Measurements from ENCODE around the gene KRTAP22-2. TPM values are rescaled to one million over a fixed set of nuclear protein-coding genes. Genes with fewer than 3 reads are reported as not detected.

KRTAP22-2 gene
- total RNA-seq, 4 donors from 2014 or later, result not detected

DNA sequence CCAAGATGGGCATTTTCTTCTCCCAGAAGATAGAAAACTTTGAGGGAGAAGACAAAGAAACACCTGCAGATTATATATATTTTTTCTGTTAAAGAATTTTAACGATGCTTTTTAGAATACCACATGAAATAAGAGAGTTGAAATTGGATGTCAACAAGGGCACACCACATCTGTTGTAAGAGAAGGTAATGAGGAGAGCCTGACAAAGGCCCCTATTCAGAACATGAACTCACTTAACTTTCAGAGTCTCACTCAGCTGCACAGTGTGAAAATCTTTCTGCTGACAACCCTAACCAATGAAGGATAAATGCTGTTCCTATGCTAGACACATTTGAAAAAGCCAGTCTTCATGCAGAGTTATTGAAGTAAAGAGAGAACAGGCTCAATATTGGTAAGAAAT lies 7.3 kb downstream of the KRTAP22-2 start:
- no peaks in the 10 kb centered on the region for H3K27me3 ChIP-seq
- intact Hi-C loops (cut with DNase I; ENCODE audit: low total_unique reads) (no loop called here), in situ Hi-C loops (cut with MboI; ENCODE audit: low pct_ligation_motif_present in 1 of 4, low pct_unique_long_range_greater_than_20kb in 1 of 4, low sequenced_read_pairs in 3 of 4) (no loop called here)
- H3K27ac ChIP-seq, result no peak overlapping the region
- WGBS, 2 donors (ENCODE audit: low coverage in 1 of 2), result 54 to 67% methylated on average over 1 of the region's 1 CpG
- H3K36me3 ChIP-seq, result no peaks in the 10 kb centered on the region
- H3K4me1 ChIP-seq, result no peaks in the 10 kb centered on the region
- no peaks in the 10 kb centered on the region for H3K9me3 ChIP-seq
- no peak for TF ChIP-seq POLR2A (IDR thresholded peaks at IDR 0.05)
- no peak for TF ChIP-seq EP300 (IDR thresholded peaks at IDR 0.05; ENCODE audit: low read depth)
- TF ChIP-seq, protein P1, sequence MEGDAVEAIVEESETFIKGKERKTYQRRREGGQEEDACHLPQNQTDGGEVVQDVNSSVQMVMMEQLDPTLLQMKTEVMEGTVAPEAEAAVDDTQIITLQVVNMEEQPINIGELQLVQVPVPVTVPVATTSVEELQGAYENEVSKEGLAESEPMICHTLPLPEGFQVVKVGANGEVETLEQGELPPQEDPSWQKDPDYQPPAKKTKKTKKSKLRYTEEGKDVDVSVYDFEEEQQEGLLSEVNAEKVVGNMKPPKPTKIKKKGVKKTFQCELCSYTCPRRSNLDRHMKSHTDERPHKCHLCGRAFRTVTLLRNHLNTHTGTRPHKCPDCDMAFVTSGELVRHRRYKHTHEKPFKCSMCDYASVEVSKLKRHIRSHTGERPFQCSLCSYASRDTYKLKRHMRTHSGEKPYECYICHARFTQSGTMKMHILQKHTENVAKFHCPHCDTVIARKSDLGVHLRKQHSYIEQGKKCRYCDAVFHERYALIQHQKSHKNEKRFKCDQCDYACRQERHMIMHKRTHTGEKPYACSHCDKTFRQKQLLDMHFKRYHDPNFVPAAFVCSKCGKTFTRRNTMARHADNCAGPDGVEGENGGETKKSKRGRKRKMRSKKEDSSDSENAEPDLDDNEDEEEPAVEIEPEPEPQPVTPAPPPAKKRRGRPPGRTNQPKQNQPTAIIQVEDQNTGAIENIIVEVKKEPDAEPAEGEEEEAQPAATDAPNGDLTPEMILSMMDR (IDR thresholded peaks at IDR 0.05), result no peak
- no peak for TF ChIP-seq POLR2AphosphoS5 (IDR thresholded peaks at IDR 0.05)
- DNase-seq, result no peak
- no peak overlapping the region for H3K4me3 ChIP-seq

DNA sequence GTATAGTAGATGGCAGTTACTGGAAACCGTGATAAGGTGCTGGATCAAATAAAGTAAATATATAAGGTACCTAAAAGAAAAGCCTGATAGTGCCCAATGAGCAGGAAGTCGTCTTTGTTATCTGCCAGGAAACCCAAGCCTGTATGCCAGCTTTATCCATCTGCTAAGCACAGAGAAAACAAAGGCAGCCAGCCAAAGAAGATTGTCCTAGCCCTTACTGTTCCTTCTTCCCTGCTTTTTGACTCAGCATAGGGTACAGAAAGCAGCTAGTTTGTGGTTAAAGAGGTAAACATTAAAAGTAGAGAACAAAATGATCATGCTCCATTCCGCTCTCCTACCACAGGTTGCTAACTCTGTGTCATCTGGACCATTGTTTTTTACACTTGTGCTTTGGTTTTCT lies 10.1 kb downstream of the KRTAP22-2 start:
- no peaks in the 10 kb centered on the region for H3K36me3 ChIP-seq
- DNase-seq, result no peak
- no peaks in the 10 kb centered on the region for H3K27me3 ChIP-seq
- H3K27ac ChIP-seq, result no peak overlapping the region
- H3K9me3 ChIP-seq, result no peaks in the 10 kb centered on the region
- H3K4me3 ChIP-seq, result no peak overlapping the region
- TF ChIP-seq POLR2A (IDR thresholded peaks at IDR 0.05), result no peak
- TF ChIP-seq EP300 (IDR thresholded peaks at IDR 0.05; ENCODE audit: low read depth), result no peak
- no peak for TF ChIP-seq POLR2AphosphoS5 (IDR thresholded peaks at IDR 0.05)
- TF ChIP-seq, protein P1 (IDR thresholded peaks at IDR 0.05), result no peak
- no peaks in the 10 kb centered on the region for H3K4me1 ChIP-seq
- intact Hi-C loops (cut with DNase I; ENCODE audit: low total_unique reads) (no loop called here), in situ Hi-C loops (cut with MboI; ENCODE audit: low pct_ligation_motif_present in 1 of 4, low pct_unique_long_range_greater_than_20kb in 1 of 4, low sequenced_read_pairs in 3 of 4) (no loop called here)
- WGBS, 2 donors (ENCODE audit: low coverage in 1 of 2), result 57 to 58% methylated on average over 3 of the region's 3 CpGs

DNA sequence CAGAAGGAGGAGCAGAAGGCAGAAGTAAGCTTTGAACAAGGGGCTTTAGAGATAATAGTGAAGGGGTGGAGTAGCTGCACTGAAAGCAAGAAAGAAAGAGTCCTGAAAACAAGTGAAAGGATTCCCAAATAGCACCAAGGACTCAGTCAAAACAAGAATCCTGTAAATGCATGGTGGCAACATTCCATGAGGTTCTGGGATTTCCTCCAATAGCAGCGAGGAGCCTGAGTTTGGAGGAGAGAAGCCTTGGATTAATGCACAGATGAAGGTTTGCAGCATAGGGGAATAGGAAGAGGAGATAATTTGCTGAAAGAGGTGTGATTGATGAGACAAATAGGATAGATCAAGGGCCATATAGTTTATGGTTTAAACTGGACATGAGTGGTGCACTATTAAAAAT lies 10.9 kb downstream of the KRTAP22-2 start:
- 55 to 61% methylated on average over 1 of the region's 1 CpG for WGBS, 2 donors (ENCODE audit: low coverage in 1 of 2)
- in situ Hi-C loops (cut with MboI; ENCODE audit: low pct_ligation_motif_present in 1 of 4, low pct_unique_long_range_greater_than_20kb in 1 of 4, low sequenced_read_pairs in 3 of 4) (no loop called here), intact Hi-C loops (cut with DNase I; ENCODE audit: low total_unique reads) (no loop called here)
- no peak overlapping the region for H3K27ac ChIP-seq
- no peaks in the 10 kb centered on the region for H3K27me3 ChIP-seq
- no peaks in the 10 kb centered on the region for H3K9me3 ChIP-seq
- TF ChIP-seq POLR2A (IDR thresholded peaks at IDR 0.05), result no peak
- TF ChIP-seq, protein P1 (IDR thresholded peaks at IDR 0.05), result no peak
- TF ChIP-seq POLR2AphosphoS5 (IDR thresholded peaks at IDR 0.05), result no peak
- TF ChIP-seq EP300 (IDR thresholded peaks at IDR 0.05; ENCODE audit: low read depth), result no peak
- DNase-seq, result no peak
- no peaks in the 10 kb centered on the region for H3K36me3 ChIP-seq
- no peaks in the 10 kb centered on the region for H3K4me1 ChIP-seq
- no peak overlapping the region for H3K4me3 ChIP-seq

DNA sequence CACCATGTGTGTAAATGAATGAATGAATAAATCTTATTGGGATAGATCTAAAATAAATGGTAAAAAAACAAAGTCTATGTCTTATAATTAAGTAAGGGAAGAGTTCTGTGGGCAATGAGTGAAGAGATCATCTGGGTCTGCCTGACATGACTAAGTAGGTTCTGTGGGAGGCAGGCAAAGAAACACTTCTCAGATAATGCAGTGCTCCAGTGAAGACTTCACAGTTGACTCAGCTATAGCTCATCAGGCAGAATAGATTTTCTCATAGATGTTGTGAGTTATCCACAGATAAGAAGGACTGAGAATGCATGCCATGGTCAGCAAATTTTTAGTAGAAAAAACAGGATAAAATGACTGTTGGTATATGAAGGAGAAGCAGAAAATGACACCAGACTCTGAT lies 12.4 kb downstream of the KRTAP22-2 start:
- intact Hi-C loops (cut with DNase I; ENCODE audit: low total_unique reads), result no loop called here
- no peak overlapping the region for H3K27ac ChIP-seq
- in situ Hi-C loops (cut with MboI; ENCODE audit: low pct_ligation_motif_present in 1 of 4, low pct_unique_long_range_greater_than_20kb in 1 of 4, low sequenced_read_pairs in 3 of 4), result no loop called here
- H3K27me3 ChIP-seq, result no peaks in the 10 kb centered on the region
- no peaks in the 10 kb centered on the region for H3K36me3 ChIP-seq
- no peaks in the 10 kb centered on the region for H3K9me3 ChIP-seq
- no peaks in the 10 kb centered on the region for H3K4me1 ChIP-seq
- TF ChIP-seq POLR2AphosphoS5 (IDR thresholded peaks at IDR 0.05), result no peak
- TF ChIP-seq EP300 (IDR thresholded peaks at IDR 0.05; ENCODE audit: low read depth), result no peak
- TF ChIP-seq, protein P1 (IDR thresholded peaks at IDR 0.05), result no peak
- DNase-seq, result no peak
- H3K4me3 ChIP-seq, result no peak overlapping the region
